ACC112 (cell line): Measurements from ENCODE around the gene IL1F10.

Experiments used
- H2AFZ ChIP-seq: fragments of 200-600 bp; sonication (generic); one replicate; pipeline ENCODE4 v1.6.0; 2017; ENCODE audit warnings: antibody characterized with exemption, low read length; ENCODE audit not compliant: unreplicated experiment
- H3K27ac ChIP-seq: fragments of 200-600 bp; sonication (generic); 2 replicates; pipeline ENCODE4 v1.5.1; 2014; ENCODE audit warnings: low read depth, mild to moderate bottlenecking, antibody characterized with exemption, low read length, moderate library complexity
- H3K27me3 ChIP-seq: fragments of 200-600 bp; sonication (generic); 2 replicates; pipeline ENCODE4 v1.6.1; 2014; ENCODE audit warnings: mild to moderate bottlenecking, antibody characterized with exemption, low read length, moderate library complexity, mixed read lengths; ENCODE audit not compliant: insufficient read depth
- H3K36me3 ChIP-seq: fragments of 200-600 bp; sonication (generic); 2 replicates; pipeline ENCODE4 v1.6.1; 2016; ENCODE audit warnings: mild to moderate bottlenecking, antibody characterized with exemption, low read length, moderate library complexity, mixed read lengths; ENCODE audit not compliant: insufficient read depth
- H3K4me1 ChIP-seq: fragments of 200-600 bp; sonication (generic); one replicate; pipeline ENCODE4 v1.6.1; 2016; ENCODE audit warnings: low read length, mixed read lengths; ENCODE audit not compliant: insufficient read depth, unreplicated experiment, control insufficient read depth
- H3K4me3 ChIP-seq: fragments of 200-600 bp; sonication (generic); 2 replicates; pipeline ENCODE4 v1.5.1; 2014; ENCODE audit warnings: mild to moderate bottlenecking, low read depth, low read length
- H3K79me2 ChIP-seq: fragments of 200-600 bp; sonication (generic); one replicate; pipeline ENCODE4 v1.6.0; 2016; ENCODE audit warnings: low read length; ENCODE audit not compliant: control insufficient read depth, unreplicated experiment, insufficient read depth

The IL1F10 gene

DNA sequence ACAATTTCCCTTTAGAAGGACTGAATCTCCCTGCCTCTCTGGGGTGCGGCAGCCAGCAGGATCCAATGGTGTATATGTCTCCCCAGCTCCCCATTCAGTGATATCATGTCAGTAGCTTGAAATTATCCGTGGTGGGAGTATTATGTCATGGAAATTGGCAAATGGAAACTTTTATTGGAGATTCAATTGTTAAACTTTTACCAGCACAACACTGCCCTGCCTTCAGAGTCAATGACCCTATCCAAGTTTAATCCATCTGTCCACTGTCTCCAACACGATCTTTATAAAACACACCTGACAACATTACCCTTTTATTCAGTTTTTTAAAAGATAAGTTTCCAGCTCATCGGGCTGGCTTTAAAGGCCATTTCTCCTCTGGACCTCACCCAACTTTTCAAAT lies 54.6 kb downstream of the IL1F10 start:
- Histone ChIP-seq H3K4me3 (no peak overlapping the region), H3K79me2 (no peaks in the 10 kb centered on the region), H3K36me3 (no peaks in the 10 kb centered on the region), H2AFZ (no peak overlapping the region), H3K27me3 (peaks cover 19% of the 10 kb centered on the region; the same call in 1 of the 2 replicates), H3K27ac (no peak overlapping the region), H3K4me1 (peaks cover 26% of the 10 kb centered on the region)

DNA sequence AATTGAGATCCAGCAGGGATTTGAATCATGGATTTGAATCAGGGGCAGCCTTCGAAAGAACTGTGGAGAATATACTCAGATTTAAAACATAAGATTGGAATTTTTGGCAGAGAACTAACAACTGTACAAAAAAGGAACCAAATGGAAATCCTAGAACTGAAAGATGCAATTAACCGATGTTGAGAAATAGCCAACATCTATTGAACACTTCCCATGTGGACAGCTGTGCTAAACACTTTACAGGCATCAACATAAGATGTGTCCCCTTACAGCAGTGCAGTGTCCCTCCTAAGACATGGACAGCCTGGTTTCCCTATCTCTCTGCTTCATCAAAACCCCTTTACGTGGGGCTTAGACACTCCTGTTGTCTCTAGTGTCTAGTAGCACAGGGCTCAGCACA lies 56.0 kb downstream of the IL1F10 start:
- Histone ChIP-seq H3K36me3 (no peaks in the 10 kb centered on the region), H3K27me3 (peaks cover 19% of the 10 kb centered on the region; the same call in 1 of the 2 replicates), H3K79me2 (no peaks in the 10 kb centered on the region), H3K4me1 (peaks cover 20% of the 10 kb centered on the region), H2AFZ (no peak overlapping the region), H3K4me3 (no peak overlapping the region), H3K27ac (no peak overlapping the region)

DNA sequence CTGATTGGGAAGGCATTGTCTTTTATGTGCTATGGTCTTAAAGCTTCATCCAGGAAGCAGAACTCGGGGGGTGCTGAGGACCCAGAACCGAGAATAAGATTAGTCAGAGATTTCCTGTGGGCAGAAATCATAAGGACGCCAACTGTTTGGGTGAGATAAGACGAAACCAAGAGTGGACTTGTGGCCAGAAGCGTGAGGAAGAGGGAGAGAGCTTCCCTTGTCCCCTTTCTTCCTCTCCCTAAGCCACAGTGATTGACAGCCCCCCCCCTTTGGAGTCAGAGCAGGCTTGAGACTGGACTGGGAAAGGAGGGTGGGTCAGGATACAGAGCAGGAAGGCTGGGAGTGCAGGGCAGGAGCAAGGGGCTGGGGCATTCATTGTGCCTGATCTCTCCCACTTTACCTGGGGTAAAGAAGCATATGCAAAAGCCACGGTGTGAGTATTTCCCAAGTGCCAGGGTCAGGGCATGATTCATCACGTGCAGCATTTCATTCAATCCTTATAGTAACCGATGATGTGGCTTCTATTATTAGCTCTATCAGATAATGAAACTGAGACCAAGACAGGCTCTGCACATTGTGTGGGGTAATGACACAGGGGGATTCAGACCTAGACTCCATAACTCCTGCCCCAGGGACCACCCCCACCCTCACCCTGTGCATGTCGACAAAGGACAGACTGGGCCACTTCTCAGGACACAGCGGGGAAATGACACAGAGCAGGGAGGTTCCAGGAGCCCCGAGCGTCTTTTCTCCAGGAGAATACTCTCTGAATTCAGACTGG lies 56.6 kb downstream of the IL1F10 start:
- Histone ChIP-seq H3K4me1 (peaks cover 20% of the 10 kb centered on the region), H3K27ac (peak overlapping the region; percentile 46; the same call in 1 of the 2 replicates), H3K4me3 (no peak overlapping the region), H3K27me3 (peaks cover 19% of the 10 kb centered on the region; the same call in 1 of the 2 replicates), H3K36me3 (no peaks in the 10 kb centered on the region), H2AFZ (no peak overlapping the region), H3K79me2 (no peaks in the 10 kb centered on the region)
